HL-60 (cell line): ENCODE measurements around the gene SVIP.

Experiments
- DNase-seq, 2 experiments: peaks; one replicate each; pipeline ENCODE4 v3.0.0-alpha.2; 2010 to 2020; ENCODE audit warnings: low read depth in 1 of 2, low spot score in 1 of 2
- H3K27ac ChIP-seq: fragments of 250-450 bp; sonication (Bioruptor Pico); replicated peaks from 2 replicates; pipeline ENCODE4 v1.5.1; 2020; ENCODE audit warnings: mild to moderate bottlenecking, moderate library complexity
- H3K27me3 ChIP-seq: fragments of 250-450 bp; sonication (Bioruptor Pico); 2 replicates; pipeline ENCODE4 v1.5.1; 2021; ENCODE audit warnings: mild to moderate bottlenecking, moderate library complexity; ENCODE audit not compliant: insufficient read depth, poor library complexity, severe bottlenecking
- H3K4me3 ChIP-seq: replicated peaks from 2 replicates; pipeline ENCODE4 v1.5.1; 2011; ENCODE audit warnings: mild to moderate bottlenecking, control low read depth, low read length; ENCODE audit not compliant: insufficient read depth
- CTCF ChIP-seq: IDR thresholded peaks from one replicate; pipeline ENCODE4 v1.5.1; 2011; ENCODE audit warnings: low read length, control low read depth, inconsistent platforms; ENCODE audit not compliant: insufficient read depth
- GABPA ChIP-seq: IDR thresholded peaks from 2 replicates; pipeline ENCODE4 v1.6.1; 2012; ENCODE audit warnings: low read depth
- POLR2AphosphoS5 ChIP-seq: IDR thresholded peaks from 2 replicates; pipeline ENCODE4 v1.6.1; 2012; ENCODE audit warnings: low read depth
- REST ChIP-seq: IDR thresholded peaks from 2 replicates; pipeline ENCODE4 v1.6.1; 2012; ENCODE audit warnings: low read depth; ENCODE audit not compliant: insufficient replicate concordance
- SPI1 ChIP-seq: IDR thresholded peaks from 2 replicates; pipeline ENCODE4 v1.6.1; 2012; ENCODE audit warnings: low read depth, mild to moderate bottlenecking, borderline replicate concordance

The SVIP gene

GRCh38 chr11:22875869-22876473 is 46.4 kb upstream of the SVIP start:
- DNase-seq, result peak; percentile 28 to 67
- Histone ChIP-seq H3K27ac (no peak overlapping the region), H3K27me3 (no peaks in the 10 kb centered on the region), H3K4me3 (no peak overlapping the region)
- TF ChIP-seq SPI1, result no peak
- TF ChIP-seq REST, result no peak
- no peak for TF ChIP-seq POLR2AphosphoS5
- TF ChIP-seq GABPA, result no peak
- TF ChIP-seq CTCF, result peak; percentile 18

DNA sequence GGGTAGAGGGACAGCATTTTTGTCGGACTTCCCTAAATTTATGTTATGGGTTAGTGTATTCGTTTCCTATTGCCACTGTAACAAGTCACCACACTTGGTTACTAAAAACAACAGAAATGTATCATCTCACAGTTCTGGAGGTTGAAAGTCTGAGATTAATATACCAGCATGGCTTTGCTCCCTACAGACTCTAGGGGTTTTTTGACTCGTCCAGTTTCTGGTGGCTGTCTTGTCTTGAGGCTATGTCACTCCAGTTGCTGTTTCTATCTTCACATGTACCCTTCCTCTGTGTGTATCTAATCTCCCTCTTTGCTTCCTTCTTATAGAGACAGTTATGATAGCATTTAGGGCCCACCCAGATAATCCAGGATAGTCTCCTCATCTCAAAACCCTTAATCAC is 39.7 kb upstream of the SVIP start:
- no peak for DNase-seq
- Histone ChIP-seq H3K4me3 (no peak overlapping the region), H3K27me3 (no peaks in the 10 kb centered on the region), H3K27ac (no peak overlapping the region)
- TF ChIP-seq SPI1 (no peak), GABPA (no peak), REST (no peak), CTCF (no peak), POLR2AphosphoS5 (no peak)

DNA sequence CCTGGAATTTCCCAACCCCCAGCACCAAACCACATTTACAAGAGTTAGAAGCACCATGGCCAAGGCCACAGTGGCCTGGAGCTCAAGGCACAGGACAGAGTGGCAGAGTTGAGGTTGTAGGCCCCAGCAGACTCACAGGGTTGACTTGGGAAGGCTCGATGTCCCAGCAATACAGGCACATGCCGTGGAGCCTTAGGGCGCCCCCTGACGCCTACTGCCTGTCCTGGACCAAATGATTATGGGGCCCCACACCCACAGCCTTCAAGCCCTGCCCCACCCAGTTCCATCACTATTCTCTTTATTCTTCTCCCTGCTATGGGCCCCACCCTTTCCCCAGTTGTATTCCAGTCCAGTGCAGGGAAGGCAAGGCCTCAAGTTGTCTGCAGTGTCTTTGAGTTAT is 30.6 kb upstream of the SVIP start, which contains the start of gene CCDC179:
Gene CCDC179 (minus strand): TSS at position 234 of the 400 bp plus-strand sequence. CDS start 53 bp downstream, at position 181.
- no peak within 1 kb of the TSS for H3K4me3 ChIP-seq

GRCh38 chr11:22859756-22860155 is 30.2 kb upstream of the SVIP start:
- H3K27ac ChIP-seq, result no peak overlapping the region
- TF ChIP-seq GABPA, result no peak
- TF ChIP-seq REST, result no peak
- peak; percentile 55; the same call in 1 of the 2 replicates for TF ChIP-seq SPI1
- no peaks in the 10 kb centered on the region for H3K27me3 ChIP-seq
- no peak for DNase-seq
- no peak overlapping the region for H3K4me3 ChIP-seq

More for the DNA sequence above, 30.6 kb upstream of the SVIP start, which contains the start of gene CCDC179:
- no peak for DNase-seq
- H3K27me3 ChIP-seq, result no peaks in the 10 kb centered on the region
- H3K27ac ChIP-seq, result no peak within 1 kb of the TSS
- TF ChIP-seq GABPA, result no peak
